Fibroblast of skin of left biceps (primary cell): ENCODE results near the gene ZG16B.

Experiments used
- DNase-seq, 2 experiments: peaks; one replicate each; pipeline ENCODE4 v3.0.0-alpha.2; 2013; ENCODE audit warnings: low read depth in 2 of 2

Gene ZG16B

GRCh38 chr16:2867987-2868789 is 38.1 kb downstream of the ZG16B start:
- DNase-seq, result peak; percentile 75 to 78

- DNase-seq, result no peak
Observed at GRCh38 chr16:2871926-2872325, 41.8 kb downstream of the ZG16B start.

DNA sequence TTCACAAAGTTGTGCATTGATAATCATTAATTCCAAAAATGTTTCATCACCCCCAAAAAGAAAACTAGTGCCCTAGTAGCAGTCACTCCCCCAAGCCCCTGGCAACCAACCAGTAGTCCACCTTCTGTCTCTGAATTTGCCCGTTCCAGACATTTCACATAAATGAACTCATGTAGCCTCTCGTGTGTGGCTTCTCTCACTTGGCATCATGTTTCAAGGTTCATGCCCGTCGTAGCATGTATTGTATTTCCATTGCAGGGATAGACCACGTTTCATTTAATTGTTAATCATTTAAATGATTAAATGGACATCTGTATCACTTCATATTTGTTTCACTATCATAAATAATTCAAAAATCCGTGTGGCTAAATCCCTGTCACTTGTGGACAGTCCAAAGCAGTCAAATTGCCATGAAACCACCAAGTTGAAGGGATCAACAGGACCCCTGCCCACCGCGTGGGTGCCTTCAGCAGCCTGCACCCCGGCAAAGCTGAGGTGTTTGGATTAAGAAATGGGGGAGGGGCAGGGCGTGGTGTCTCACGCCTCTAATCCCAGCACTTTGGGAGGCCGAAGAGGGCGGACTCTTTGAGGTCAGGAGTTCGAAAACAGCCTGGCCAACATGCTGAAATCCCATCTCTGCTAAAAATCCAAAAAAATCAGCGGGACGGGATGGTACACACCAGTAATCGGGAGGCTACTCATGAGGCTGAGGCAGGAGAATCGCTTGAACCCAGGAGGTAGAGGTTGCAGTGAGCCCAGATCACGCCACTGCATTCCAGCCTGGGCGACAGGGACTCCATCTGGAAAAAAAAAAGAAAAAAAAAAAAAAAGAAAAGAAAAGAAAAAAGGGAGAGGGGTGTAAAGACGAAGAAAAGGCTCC is 44.2 kb downstream of the ZG16B start:
- DNase-seq, result no peak

DNA sequence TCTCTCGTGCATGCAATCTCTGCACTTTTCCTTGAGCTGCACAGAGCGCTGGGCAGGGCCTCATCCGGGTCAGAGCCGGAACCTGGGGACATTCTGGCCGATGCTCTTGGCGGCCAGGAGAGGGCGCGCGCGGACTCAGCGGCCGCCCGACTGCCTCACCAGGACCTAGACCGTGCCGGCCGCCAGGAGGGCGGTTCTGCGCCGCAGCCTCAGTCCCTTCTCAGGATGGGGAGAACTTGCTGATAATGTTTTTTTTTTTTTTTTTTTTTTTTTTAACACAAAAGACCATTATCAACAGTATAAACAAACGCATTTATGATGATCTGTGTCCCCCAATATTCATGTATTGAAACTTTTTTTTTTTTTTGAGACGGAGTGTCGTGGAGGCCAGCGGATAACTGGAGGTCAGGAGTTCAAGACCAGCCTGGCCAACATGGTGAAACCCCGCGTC is 44.8 kb downstream of the ZG16B start:
- peak; percentile 33 to 36 for DNase-seq

DNA sequence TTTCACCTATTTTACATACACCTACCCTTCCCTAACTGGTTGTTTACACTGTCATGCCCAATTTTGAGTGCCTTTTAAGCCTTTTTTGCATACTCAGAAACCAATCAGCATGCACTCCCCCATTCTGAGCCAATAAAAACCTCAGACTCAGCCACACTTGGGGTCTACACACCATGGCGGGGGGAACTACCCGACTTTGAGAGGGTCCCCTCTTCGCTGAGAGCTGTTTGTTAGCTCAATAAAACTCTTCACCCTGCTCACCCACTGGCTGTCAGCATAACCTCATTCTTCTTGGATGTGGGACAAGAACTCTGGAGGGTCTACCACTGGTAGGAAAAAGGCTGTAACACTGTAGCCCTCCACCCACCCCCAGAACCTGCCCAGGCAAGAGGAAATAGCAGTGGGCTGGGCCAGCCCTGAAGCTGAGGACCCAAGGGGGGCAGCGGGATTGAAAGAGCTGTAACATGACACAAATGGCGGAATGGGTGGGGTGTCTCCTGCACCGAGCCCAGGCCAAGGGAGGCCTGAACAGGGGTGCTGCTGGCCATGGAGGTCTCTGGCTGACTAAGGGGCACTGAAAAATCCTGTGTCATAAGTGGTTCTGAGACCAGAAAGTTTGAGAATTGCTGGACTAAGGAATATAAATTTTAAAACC is 49.9 kb downstream of the ZG16B start:
- DNase-seq, result no peak
